Karpas-422 (cell line): Measurements from ENCODE around the gene TRIOBP. TPM values are rescaled to one million over a fixed set of nuclear protein-coding genes. Genes with fewer than 3 reads are reported as not detected.

Experiments used
- DNase-seq: peaks from one replicate; pipeline ENCODE4 v3.0.0-alpha.2; 2015
- H2AFZ ChIP-seq: fragments of 200-600 bp; sonication (generic); 2 replicates; pipeline ENCODE4 v1.6.1; 2014; ENCODE audit warnings: antibody characterized with exemption, low read length, mixed read lengths
- H3K27ac ChIP-seq: fragments of 200-600 bp; sonication (generic); 2 replicates; pipeline ENCODE4 v1.5.1; 2014; ENCODE audit warnings: mild to moderate bottlenecking, low read length, moderate library complexity
- H3K27me3 ChIP-seq: fragments of 200-600 bp; sonication (generic); 2 replicates; pipeline ENCODE4 v1.6.1; 2014; ENCODE audit warnings: low read length, mixed read lengths
- H3K36me3 ChIP-seq: fragments of 200-600 bp; sonication (generic); 2 replicates; pipeline ENCODE4 v1.6.1; 2014; ENCODE audit warnings: low read length, mixed read lengths; ENCODE audit not compliant: insufficient read depth
- H3K4me1 ChIP-seq: fragments of 200-600 bp; sonication (generic); 2 replicates; pipeline ENCODE4 v1.6.1; 2014; ENCODE audit warnings: mild to moderate bottlenecking, low read length, mixed read lengths
- H3K4me2 ChIP-seq: fragments of 200-600 bp; sonication (generic); 2 replicates; pipeline ENCODE4 v1.6.1; 2014; ENCODE audit warnings: low read length, low read depth, mild to moderate bottlenecking; ENCODE audit not compliant: poor library complexity, severe bottlenecking
- H3K4me3 ChIP-seq: fragments of 200-600 bp; sonication (generic); 2 replicates; pipeline ENCODE4 v1.5.1; 2014; ENCODE audit warnings: mild to moderate bottlenecking, antibody characterized with exemption, low read length, mixed read lengths
- H3K79me2 ChIP-seq: fragments of 200-600 bp; sonication (generic); 2 replicates; pipeline ENCODE4 v1.6.1; 2014; ENCODE audit warnings: mild to moderate bottlenecking, low read length, mixed read lengths
- H3K9ac ChIP-seq: fragments of 200-600 bp; sonication (generic); 2 replicates; pipeline ENCODE4 v1.6.0; 2014; ENCODE audit warnings: low read length
- H3K9me2 ChIP-seq: fragments of 200-600 bp; sonication (generic), shearing (Covaris generic); replicated peaks from 2 replicates; pipeline ENCODE4 v1.6.0; 2014; ENCODE audit warnings: mild to moderate bottlenecking, low read length, moderate library complexity; ENCODE audit not compliant: insufficient read depth
- H3K9me3 ChIP-seq: fragments of 300-700, 200-600 bp; sonication (generic); 2 replicates; pipeline ENCODE4 v1.6.1; 2014; ENCODE audit warnings: low read length, mixed read lengths
- H4K20me1 ChIP-seq: fragments of 200-600 bp; sonication (generic); 2 replicates; pipeline ENCODE4 v1.6.1; 2014; ENCODE audit warnings: mild to moderate bottlenecking, antibody characterized with exemption, low read length, low read depth; ENCODE audit not compliant: insufficient read depth
- total RNA-seq: library from RNA; depleted of rRNA; stranded (reverse); fragments of >200 nt; shearing (Covaris generic); gene quantifications from 2 replicates; pipeline ENCODE4 v1.2.3, GENCODE V29; 2014; ENCODE audit warnings: low replicate concordance

Gene TRIOBP
- total RNA-seq, 1 experiment from 2014 or later = 14.6 TPM

GRCh38 chr22:37762389-37762836, 65.6 kb downstream of the TRIOBP start:
- 0 out of 2 replicates have a peak, but pooled peaks cover 7% of the 10 kb centered on the region for H3K36me3 ChIP-seq
- H3K27me3 ChIP-seq = no peaks in the 10 kb centered on the region
- no peak overlapping the region for H3K27ac ChIP-seq
- no peak overlapping the region for H2AFZ ChIP-seq
- H3K4me1 ChIP-seq = peaks cover 14% of the 10 kb centered on the region
- DNase-seq = no peak
- no peaks in the 10 kb centered on the region for H3K79me2 ChIP-seq
- no peak overlapping the region for H3K4me3 ChIP-seq
- no peaks in the 10 kb centered on the region; the same call in 1 of the 2 replicates for H4K20me1 ChIP-seq
- H3K9me3 ChIP-seq = no peaks in the 10 kb centered on the region
- no peak overlapping the region for H3K9ac ChIP-seq
- no peaks in the 10 kb centered on the region for H3K9me2 ChIP-seq
- no peak overlapping the region for H3K4me2 ChIP-seq

GRCh38 chr22:37763012-37763411, 66.2 kb downstream of the TRIOBP start:
- H3K9me3 ChIP-seq = no peaks in the 10 kb centered on the region
- H3K4me2 ChIP-seq = no peak overlapping the region
- H3K27me3 ChIP-seq = no peaks in the 10 kb centered on the region
- H3K9me2 ChIP-seq = no peaks in the 10 kb centered on the region
- no peaks in the 10 kb centered on the region; the same call in 1 of the 2 replicates for H4K20me1 ChIP-seq
- DNase-seq = no peak
- H3K27ac ChIP-seq = no peak overlapping the region
- H3K36me3 ChIP-seq = 0 out of 2 replicates have a peak, but pooled peaks cover 7% of the 10 kb centered on the region
- no peak overlapping the region for H2AFZ ChIP-seq
- H3K79me2 ChIP-seq = no peaks in the 10 kb centered on the region
- peaks cover 14% of the 10 kb centered on the region for H3K4me1 ChIP-seq
- H3K4me3 ChIP-seq = no peak overlapping the region
- H3K9ac ChIP-seq = no peak overlapping the region

DNA sequence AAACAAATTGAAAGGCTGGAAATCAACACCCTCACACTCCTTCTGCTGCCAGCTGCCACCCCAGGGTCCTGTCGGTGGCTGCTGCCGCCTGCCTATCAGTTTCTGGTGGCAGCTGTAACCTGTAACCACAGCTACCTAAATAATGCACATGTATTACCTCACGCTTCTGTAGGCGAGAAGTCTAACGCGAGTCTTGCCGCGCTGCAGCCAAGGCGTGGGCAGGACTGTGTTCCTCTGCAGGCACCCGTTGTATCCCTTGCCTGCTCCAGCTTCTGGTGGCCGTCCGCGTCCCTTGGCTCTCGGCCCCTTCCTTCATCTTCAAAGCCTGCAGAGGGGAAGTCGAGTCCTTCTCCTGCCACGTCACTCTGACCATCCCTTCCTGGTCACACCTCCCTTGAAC, 66.8 kb downstream of the TRIOBP start:
- Histone ChIP-seq H3K9ac (no peak overlapping the region), H3K4me3 (no peak overlapping the region), H3K36me3 (0 out of 2 replicates have a peak, but pooled peaks cover 7% of the 10 kb centered on the region), H3K4me2 (no peak overlapping the region), H3K9me2 (no peaks in the 10 kb centered on the region), H3K27me3 (no peaks in the 10 kb centered on the region), H3K9me3 (no peaks in the 10 kb centered on the region), H4K20me1 (no peaks in the 10 kb centered on the region; the same call in 1 of the 2 replicates), H2AFZ (no peak overlapping the region), H3K4me1 (peaks cover 14% of the 10 kb centered on the region), H3K27ac (no peak overlapping the region), H3K79me2 (no peaks in the 10 kb centered on the region)
- DNase-seq = no peak

DNA sequence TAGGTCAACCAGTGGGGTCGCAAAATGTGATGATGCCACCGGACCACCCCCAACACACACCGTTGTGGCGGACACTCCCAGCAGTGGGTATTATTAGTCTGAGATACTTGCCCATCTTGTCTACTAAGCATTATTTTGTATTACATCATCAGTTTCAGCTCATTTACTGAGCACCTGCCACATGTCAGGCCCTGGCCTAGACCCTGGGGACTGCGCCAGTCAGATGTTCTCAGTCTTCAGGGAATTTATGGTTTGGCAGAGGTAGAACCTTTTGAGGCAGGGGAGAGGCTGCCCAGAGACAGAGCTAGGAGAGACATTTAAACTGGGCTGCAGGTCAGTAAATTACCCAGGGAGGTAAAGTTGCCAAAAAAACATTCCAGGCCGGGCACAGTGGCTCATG, 67.8 kb downstream of the TRIOBP start:
- Histone ChIP-seq H3K27ac (no peak overlapping the region; the same call in 1 of the 2 replicates), H3K9me3 (no peaks in the 10 kb centered on the region), H3K4me3 (no peak overlapping the region), H4K20me1 (no peaks in the 10 kb centered on the region; the same call in 1 of the 2 replicates), H2AFZ (no peak overlapping the region), H3K27me3 (no peaks in the 10 kb centered on the region), H3K4me2 (no peak overlapping the region), H3K4me1 (peaks cover 14% of the 10 kb centered on the region), H3K9me2 (no peaks in the 10 kb centered on the region), H3K36me3 (0 out of 2 replicates have a peak, but pooled peaks cover 5% of the 10 kb centered on the region), H3K79me2 (no peaks in the 10 kb centered on the region), H3K9ac (no peak overlapping the region)
- DNase-seq = peak; percentile 74

GRCh38 chr22:37765498-37765897, 68.7 kb downstream of the TRIOBP start:
- Histone ChIP-seq H3K27me3 (no peaks in the 10 kb centered on the region), H4K20me1 (no peaks in the 10 kb centered on the region; the same call in 1 of the 2 replicates), H3K9me2 (no peaks in the 10 kb centered on the region), H3K4me3 (no peak overlapping the region), H3K36me3 (no peaks in the 10 kb centered on the region), H3K79me2 (no peaks in the 10 kb centered on the region), H3K4me1 (peaks cover 14% of the 10 kb centered on the region), H2AFZ (no peak overlapping the region), H3K9ac (no peak overlapping the region), H3K4me2 (no peak overlapping the region), H3K27ac (no peak overlapping the region), H3K9me3 (no peaks in the 10 kb centered on the region)
- no peak for DNase-seq

DNA sequence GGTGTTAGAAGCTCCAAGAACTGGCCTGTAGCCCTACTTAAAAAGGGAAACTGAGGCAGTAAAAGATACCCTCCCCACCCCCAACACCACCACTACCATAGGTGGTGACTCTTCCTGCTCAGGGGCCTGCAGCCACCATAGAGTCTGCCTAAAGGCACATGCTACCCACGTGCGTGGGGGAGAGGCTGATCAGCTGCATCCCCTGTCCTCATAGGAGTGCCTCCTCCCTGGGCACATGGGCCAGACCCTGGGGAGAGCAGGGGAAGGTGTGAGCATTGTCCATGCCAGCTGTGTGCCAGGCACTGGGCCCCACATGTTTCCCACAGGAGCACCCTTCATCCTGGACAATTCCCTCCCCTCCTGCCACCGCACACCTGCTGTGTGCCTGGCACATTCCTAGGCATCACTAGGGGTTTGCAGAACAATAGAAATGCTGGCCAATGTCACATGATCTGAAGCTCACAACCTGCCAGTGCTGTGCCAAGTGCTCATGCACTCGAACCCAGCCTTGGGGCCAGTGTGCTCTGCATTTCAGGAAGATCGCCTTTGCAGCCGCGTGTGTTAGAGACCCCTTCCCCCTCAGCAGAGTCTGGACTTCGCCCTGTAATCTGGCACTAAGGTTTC, 69.2 kb downstream of the TRIOBP start:
- Histone ChIP-seq H3K9me2 (no peaks in the 10 kb centered on the region), H3K36me3 (no peaks in the 10 kb centered on the region), H2AFZ (no peak overlapping the region), H3K4me2 (no peak overlapping the region), H3K9ac (no peak overlapping the region), H4K20me1 (no peaks in the 10 kb centered on the region; the same call in 1 of the 2 replicates), H3K4me1 (peaks cover 14% of the 10 kb centered on the region), H3K27ac (no peak overlapping the region), H3K9me3 (no peaks in the 10 kb centered on the region), H3K79me2 (no peaks in the 10 kb centered on the region), H3K4me3 (no peak overlapping the region), H3K27me3 (no peaks in the 10 kb centered on the region)
- DNase-seq = no peak

- H3K4me3 ChIP-seq = no peak overlapping the region
- H3K4me1 ChIP-seq = peaks cover 14% of the 10 kb centered on the region
- H4K20me1 ChIP-seq = no peaks in the 10 kb centered on the region; the same call in 1 of the 2 replicates
- no peak overlapping the region for H3K4me2 ChIP-seq
- H3K36me3 ChIP-seq = no peaks in the 10 kb centered on the region
- H3K9me3 ChIP-seq = no peaks in the 10 kb centered on the region
- DNase-seq = no peak
- H3K9ac ChIP-seq = no peak overlapping the region
- H2AFZ ChIP-seq = no peak overlapping the region
- no peaks in the 10 kb centered on the region for H3K9me2 ChIP-seq
- no peaks in the 10 kb centered on the region for H3K27me3 ChIP-seq
- no peaks in the 10 kb centered on the region for H3K79me2 ChIP-seq
- H3K27ac ChIP-seq = no peak overlapping the region
Observed at GRCh38 chr22:37768273-37768672, 71.4 kb downstream of the TRIOBP start.

DNA sequence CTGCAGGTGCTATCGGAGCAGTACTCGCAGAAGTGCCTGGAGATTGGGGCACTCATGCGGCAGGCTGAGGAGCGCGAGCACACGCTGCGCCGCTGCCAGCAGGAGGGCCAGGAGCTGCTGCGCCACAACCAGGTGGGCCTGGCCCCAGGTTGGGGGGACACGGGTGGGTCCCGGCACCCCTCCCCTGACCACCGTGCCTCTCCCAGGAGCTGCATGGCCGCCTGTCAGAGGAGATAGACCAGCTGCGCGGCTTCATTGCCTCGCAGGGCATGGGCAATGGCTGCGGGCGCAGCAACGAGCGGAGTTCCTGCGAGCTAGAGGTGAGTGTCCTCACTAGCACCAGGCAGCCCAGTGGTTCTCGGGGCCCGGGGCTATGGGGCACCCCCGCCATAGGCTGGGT, 72.2 kb downstream of the TRIOBP start:
- no peak overlapping the region for H3K27ac ChIP-seq
- no peaks in the 10 kb centered on the region for H3K27me3 ChIP-seq
- no peak overlapping the region for H3K4me3 ChIP-seq
- no peak overlapping the region for H2AFZ ChIP-seq
- no peak for DNase-seq
- no peaks in the 10 kb centered on the region; the same call in 1 of the 2 replicates for H4K20me1 ChIP-seq
- no peaks in the 10 kb centered on the region for H3K79me2 ChIP-seq
- no peak overlapping the region for H3K4me2 ChIP-seq
- no peak overlapping the region for H3K9ac ChIP-seq
- H3K9me2 ChIP-seq = no peaks in the 10 kb centered on the region
- H3K36me3 ChIP-seq = no peaks in the 10 kb centered on the region
- H3K4me1 ChIP-seq = peaks cover 8% of the 10 kb centered on the region
- no peaks in the 10 kb centered on the region for H3K9me3 ChIP-seq
